ENCODE data around the gene ERN1.

The ERN1 gene

DNA sequence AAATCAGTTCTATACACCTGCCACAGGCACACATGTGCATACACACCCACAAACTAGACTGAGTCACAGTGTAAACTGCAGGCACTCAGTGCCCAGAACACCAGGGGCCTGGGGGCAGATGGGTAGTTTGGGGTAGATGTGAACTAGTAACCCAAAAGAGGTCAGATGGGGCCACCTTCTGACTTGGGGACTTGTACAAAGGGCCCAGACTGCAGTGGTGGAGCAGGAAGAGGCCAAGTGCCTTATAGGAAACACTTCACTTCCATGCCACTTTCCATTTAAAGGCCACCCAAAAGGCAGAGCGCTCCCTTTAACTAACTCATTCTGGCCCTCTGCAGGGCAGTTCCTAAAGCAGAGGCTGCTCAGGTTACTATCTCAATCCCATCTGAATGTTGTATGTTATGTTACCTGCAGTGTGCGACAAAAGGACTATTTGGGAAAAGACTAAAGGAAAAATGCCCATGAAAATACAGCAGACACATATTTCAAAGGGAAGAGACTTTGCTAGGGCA is 27.8 kb upstream of the ERN1 start:
- H3K4me3 ChIP-seq (ENCODE audit: low read length) = no peak overlapping the region
- no CpG with 5 or more reads among the region's 2 CpGs for WGBS (ENCODE audit: insufficient coverage, insufficient read length)
- no peaks in the 10 kb centered on the region for H3K9me3 ChIP-seq (ENCODE audit: control insufficient read depth, insufficient read depth, low read length)
- DNase-seq (ENCODE audit: low read depth, low spot score) = no peak
- no peaks in the 10 kb centered on the region; the same call in 1 of the 2 replicates for H3K36me3 ChIP-seq (ENCODE audit: control insufficient read depth, insufficient read depth, low read length)
- no peak overlapping the region for H3K27ac ChIP-seq (ENCODE audit: low read length)
- H3K4me1 ChIP-seq (ENCODE audit: control insufficient read depth, insufficient read depth, low read length) = no peaks in the 10 kb centered on the region
- no peaks in the 10 kb centered on the region for H3K27me3 ChIP-seq (ENCODE audit: control insufficient read depth, insufficient read depth, low read length)

DNA sequence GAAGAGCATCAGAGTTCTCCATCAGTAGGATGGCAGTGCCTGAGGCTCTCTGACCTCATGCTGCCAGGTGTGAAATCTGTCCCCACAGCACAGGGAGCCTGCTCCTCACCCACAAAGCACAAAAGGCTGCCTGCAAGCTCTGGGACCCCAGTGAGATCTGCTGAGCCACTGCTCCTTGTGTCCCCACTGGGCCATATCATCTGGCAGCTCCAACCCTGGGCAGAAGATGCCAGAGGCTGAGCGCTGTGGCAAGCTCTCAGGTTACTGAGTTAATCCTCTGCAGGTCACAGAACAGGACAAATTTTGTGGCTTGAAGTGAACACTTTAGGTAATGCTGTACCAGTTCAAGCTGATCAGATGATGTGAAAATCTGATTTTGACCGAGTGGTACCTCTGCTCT is 26.7 kb upstream of the ERN1 start:
- no peak overlapping the region for H3K27ac ChIP-seq (ENCODE audit: low read length)
- H3K27me3 ChIP-seq (ENCODE audit: control insufficient read depth, insufficient read depth, low read length) = no peaks in the 10 kb centered on the region
- H3K4me1 ChIP-seq (ENCODE audit: control insufficient read depth, insufficient read depth, low read length) = no peaks in the 10 kb centered on the region
- no peaks in the 10 kb centered on the region for H3K9me3 ChIP-seq (ENCODE audit: control insufficient read depth, insufficient read depth, low read length)
- no peaks in the 10 kb centered on the region; the same call in 1 of the 2 replicates for H3K36me3 ChIP-seq (ENCODE audit: control insufficient read depth, insufficient read depth, low read length)
- no peak for DNase-seq (ENCODE audit: low read depth, low spot score)
- H3K4me3 ChIP-seq (ENCODE audit: low read length) = no peak overlapping the region
- no CpG with 5 or more reads among the region's 2 CpGs for WGBS (ENCODE audit: insufficient coverage, insufficient read length)

DNA sequence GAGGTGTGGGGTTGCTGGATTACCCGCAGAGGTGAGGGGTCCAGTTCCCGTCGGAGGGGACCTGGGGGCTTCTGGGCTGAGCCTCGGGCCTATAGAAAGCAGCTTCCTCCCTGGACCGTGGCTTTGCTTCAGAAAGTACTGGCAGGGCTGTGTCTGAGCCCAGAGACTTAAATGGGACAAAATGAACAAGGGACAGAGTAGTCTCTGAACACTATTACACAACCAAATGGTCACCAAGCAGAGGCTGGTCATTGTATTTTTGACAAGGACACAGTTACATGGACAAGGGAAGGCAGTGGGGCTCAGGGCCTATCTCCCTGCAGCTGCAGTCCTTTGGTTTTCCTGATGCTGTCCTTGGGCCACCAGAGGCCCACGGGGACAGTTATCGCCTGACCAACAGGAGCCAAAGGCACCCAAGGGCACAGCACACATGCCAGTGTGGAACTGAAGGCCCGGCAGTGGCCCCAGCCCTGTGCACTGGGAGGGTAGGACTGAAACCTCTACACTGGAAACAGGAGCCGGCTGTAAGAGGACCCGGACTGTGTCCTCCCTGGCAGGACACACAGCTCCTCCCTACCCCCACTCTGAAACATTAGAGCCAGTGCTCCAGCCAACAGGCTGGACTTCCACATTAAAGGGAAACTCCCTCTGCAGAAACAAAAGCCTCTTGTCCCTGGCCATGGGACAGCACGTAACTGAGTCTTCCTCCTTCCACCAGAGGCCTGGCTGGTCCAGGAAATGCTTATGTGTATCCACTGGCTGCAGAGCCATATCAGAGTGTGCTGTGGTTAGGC is 26.0 kb upstream of the ERN1 start:
- no CpG with 5 or more reads among the region's 11 CpGs for WGBS (ENCODE audit: insufficient coverage, insufficient read length)
- no peak overlapping the region for H3K4me3 ChIP-seq (ENCODE audit: low read length)
- no peaks in the 10 kb centered on the region for H3K9me3 ChIP-seq (ENCODE audit: control insufficient read depth, insufficient read depth, low read length)
- no peak overlapping the region for H3K27ac ChIP-seq (ENCODE audit: low read length)
- no peaks in the 10 kb centered on the region for H3K27me3 ChIP-seq (ENCODE audit: control insufficient read depth, insufficient read depth, low read length)
- H3K4me1 ChIP-seq (ENCODE audit: control insufficient read depth, insufficient read depth, low read length) = no peaks in the 10 kb centered on the region
- H3K36me3 ChIP-seq (ENCODE audit: control insufficient read depth, insufficient read depth, low read length) = no peaks in the 10 kb centered on the region; the same call in 1 of the 2 replicates
- no peak for DNase-seq (ENCODE audit: low read depth, low spot score)

DNA sequence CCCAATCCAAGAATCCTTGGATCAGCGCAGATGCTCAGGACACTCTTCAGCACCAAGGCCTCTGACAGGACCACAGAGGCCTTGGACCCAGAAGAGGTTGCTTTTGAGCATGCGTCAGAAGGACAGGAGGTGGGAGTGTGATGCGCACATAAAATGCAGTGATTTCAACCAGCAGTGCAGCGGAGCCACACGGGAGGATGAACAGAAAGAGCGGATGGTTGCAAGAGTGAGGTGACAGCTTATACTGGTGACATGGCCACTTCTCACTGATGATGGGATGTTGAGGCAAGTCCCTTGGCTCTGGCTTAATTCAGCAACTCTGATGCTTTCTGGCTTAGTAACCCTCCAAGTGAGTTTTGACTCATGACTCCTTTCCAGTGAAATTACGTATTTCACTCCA is 25.2 kb upstream of the ERN1 start:
- Histone ChIP-seq H3K9me3 (ENCODE audit: control insufficient read depth, insufficient read depth, low read length) (no peaks in the 10 kb centered on the region), H3K4me3 (ENCODE audit: low read length) (no peak overlapping the region), H3K4me1 (ENCODE audit: control insufficient read depth, insufficient read depth, low read length) (no peaks in the 10 kb centered on the region), H3K27me3 (ENCODE audit: control insufficient read depth, insufficient read depth, low read length) (no peaks in the 10 kb centered on the region), H3K36me3 (ENCODE audit: control insufficient read depth, insufficient read depth, low read length) (no peaks in the 10 kb centered on the region; the same call in 1 of the 2 replicates), H3K27ac (ENCODE audit: low read length) (no peak overlapping the region)
- no CpG with 5 or more reads among the region's 7 CpGs for WGBS (ENCODE audit: insufficient coverage, insufficient read length)
- no peak for DNase-seq (ENCODE audit: low read depth, low spot score)

DNA sequence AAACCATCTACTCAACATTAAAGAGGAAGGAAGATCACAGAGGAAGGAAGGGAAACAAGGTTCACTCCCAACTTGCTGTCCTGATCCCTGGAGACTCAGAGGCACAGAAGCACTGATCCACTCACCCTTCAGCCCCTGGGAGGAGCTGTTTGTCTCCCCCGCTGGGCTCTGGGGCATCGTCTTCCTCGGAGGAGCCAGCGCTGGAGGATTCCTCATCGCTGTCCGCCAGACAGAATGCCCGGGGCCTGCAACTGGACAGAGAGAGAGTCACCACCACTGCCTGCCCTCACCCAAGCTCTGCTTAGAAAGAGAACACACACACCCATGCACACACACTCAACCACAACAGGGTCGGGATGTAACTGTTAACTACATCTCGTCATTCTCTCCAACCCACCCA is 24.8 kb upstream of the ERN1 start:
- Histone ChIP-seq H3K4me3 (ENCODE audit: low read length) (no peak overlapping the region), H3K27me3 (ENCODE audit: control insufficient read depth, insufficient read depth, low read length) (no peaks in the 10 kb centered on the region), H3K27ac (ENCODE audit: low read length) (no peak overlapping the region), H3K4me1 (ENCODE audit: control insufficient read depth, insufficient read depth, low read length) (no peaks in the 10 kb centered on the region), H3K9me3 (ENCODE audit: control insufficient read depth, insufficient read depth, low read length) (no peaks in the 10 kb centered on the region), H3K36me3 (ENCODE audit: control insufficient read depth, insufficient read depth, low read length) (no peaks in the 10 kb centered on the region; the same call in 1 of the 2 replicates)
- no peak for DNase-seq (ENCODE audit: low read depth, low spot score)
- WGBS (ENCODE audit: insufficient coverage, insufficient read length) = no CpG with 5 or more reads among the region's 9 CpGs

DNA sequence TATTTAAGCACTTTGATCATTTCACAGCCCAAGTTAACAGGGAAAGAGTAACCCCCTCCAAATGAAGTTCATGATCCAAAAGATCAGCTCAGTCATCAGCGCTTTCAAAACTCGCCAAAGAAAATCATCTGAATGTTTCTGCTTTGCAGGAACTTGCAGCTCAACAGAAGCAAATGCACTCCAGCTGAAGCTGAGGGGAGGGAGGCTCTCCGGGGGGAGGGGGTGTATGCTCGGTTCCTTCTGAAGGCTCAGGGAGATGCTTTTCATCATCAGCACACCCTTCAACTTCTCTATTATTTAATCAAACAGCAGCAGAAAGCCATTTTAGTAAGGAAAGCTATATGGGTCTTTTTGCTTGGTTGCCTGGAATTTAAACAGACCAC is 24.4 kb upstream of the ERN1 start:
- WGBS (ENCODE audit: insufficient coverage, insufficient read length) = no CpG with 5 or more reads among the region's 4 CpGs
- Histone ChIP-seq H3K4me1 (ENCODE audit: control insufficient read depth, insufficient read depth, low read length) (no peaks in the 10 kb centered on the region), H3K36me3 (ENCODE audit: control insufficient read depth, insufficient read depth, low read length) (no peaks in the 10 kb centered on the region; the same call in 1 of the 2 replicates), H3K4me3 (ENCODE audit: low read length) (no peak overlapping the region), H3K9me3 (ENCODE audit: control insufficient read depth, insufficient read depth, low read length) (no peaks in the 10 kb centered on the region), H3K27me3 (ENCODE audit: control insufficient read depth, insufficient read depth, low read length) (no peaks in the 10 kb centered on the region), H3K27ac (ENCODE audit: low read length) (no peak overlapping the region)
- no peak for DNase-seq (ENCODE audit: low read depth, low spot score)

DNA sequence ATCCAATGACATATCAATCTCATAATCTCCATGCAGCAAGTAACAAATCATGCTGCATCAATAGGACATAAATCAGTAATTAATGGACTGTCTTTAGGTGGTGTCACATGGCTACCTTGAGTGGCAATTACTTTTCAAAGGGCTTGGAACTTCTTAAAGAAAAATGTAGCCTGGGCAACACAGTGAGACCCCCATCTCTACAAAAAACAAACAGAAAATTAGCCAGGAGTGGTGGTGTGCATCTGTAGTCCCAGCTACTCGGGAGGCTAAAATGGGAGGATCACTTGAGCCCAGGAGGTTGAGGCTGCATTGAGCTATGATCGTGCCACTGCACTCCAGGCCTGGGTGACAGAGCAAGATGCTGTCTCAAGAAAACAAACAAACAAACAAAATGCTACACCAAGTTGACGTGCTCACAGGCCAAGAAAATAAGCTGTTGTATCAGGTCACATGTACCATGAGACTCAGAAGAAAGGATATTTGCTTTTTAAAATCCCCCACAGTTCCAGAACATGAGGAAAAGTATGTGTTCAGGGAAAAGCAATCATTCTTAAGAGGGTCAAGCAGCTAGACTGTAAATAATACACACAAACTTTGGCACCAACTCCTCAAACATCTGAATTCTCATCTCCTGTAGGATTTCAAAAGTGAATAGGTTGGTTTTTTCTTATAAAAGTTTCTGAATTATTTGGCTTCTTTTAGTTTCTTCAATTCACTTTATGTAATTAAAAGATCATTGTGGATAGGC is 23.8 kb upstream of the ERN1 start:
- no peak for DNase-seq (ENCODE audit: low read depth, low spot score)
- H3K4me3 ChIP-seq (ENCODE audit: low read length) = no peak overlapping the region
- no peaks in the 10 kb centered on the region; the same call in 1 of the 2 replicates for H3K36me3 ChIP-seq (ENCODE audit: control insufficient read depth, insufficient read depth, low read length)
- no peak overlapping the region for H3K27ac ChIP-seq (ENCODE audit: low read length)
- H3K9me3 ChIP-seq (ENCODE audit: control insufficient read depth, insufficient read depth, low read length) = no peaks in the 10 kb centered on the region
- no CpG with 5 or more reads among the region's 3 CpGs for WGBS (ENCODE audit: insufficient coverage, insufficient read length)
- H3K27me3 ChIP-seq (ENCODE audit: control insufficient read depth, insufficient read depth, low read length) = no peaks in the 10 kb centered on the region
- no peaks in the 10 kb centered on the region for H3K4me1 ChIP-seq (ENCODE audit: control insufficient read depth, insufficient read depth, low read length)

DNA sequence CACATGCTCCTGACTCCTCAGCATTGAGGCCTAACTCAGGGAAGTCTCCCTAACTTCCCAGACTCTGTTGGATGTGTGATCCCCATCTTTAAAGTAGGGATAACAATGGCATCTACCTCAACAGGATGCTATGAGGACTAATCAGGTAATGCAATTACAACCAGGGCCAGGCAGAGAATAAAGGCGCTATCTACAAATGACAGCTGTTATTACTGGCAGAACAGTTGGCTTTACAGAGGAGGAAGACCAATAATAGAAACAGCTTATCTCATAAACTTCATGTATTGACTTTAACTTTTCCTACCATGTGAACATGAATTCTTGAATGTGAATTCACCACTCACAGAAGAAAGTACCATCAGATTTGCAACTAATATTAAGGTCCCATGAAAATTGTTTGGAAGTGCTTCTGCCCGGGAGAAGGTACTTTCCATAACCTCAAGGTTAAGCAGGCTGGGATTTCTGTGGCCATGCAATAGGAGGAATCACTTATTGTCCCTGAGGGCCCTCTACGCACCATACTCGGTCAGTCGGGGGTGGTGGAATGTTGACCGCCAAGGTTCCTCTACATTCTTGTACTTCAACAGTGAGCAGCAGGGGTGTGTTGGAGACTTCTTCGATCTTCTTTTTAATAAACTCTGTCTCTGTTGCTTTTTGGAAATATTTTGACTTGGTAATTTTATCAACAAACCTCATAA is 22.6 kb upstream of the ERN1 start:
- no peaks in the 10 kb centered on the region; the same call in 1 of the 2 replicates for H3K36me3 ChIP-seq (ENCODE audit: control insufficient read depth, insufficient read depth, low read length)
- DNase-seq (ENCODE audit: low read depth, low spot score) = no peak
- H3K4me1 ChIP-seq (ENCODE audit: control insufficient read depth, insufficient read depth, low read length) = no peaks in the 10 kb centered on the region
- no peak overlapping the region for H3K4me3 ChIP-seq (ENCODE audit: low read length)
- no peaks in the 10 kb centered on the region for H3K27me3 ChIP-seq (ENCODE audit: control insufficient read depth, insufficient read depth, low read length)
- WGBS (ENCODE audit: insufficient coverage, insufficient read length) = no CpG with 5 or more reads among the region's 7 CpGs
- no peak overlapping the region for H3K27ac ChIP-seq (ENCODE audit: low read length)
- H3K9me3 ChIP-seq (ENCODE audit: control insufficient read depth, insufficient read depth, low read length) = no peaks in the 10 kb centered on the region

DNA sequence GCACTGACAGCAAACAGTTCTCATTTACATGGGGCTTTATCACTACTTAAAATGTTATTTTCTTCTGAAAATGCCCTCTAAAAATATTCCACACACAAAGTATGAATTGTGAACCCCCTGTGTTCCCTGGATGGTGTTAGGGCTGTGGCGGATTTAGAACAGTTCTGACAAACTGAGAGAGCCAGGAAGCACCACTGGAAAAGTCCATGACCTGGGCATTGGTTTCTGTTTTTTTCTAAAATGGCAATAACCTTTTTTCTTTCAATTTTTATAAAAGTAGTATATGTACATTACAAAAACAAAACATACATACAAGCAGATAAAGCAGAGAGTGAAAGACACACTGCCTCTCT is 21.0 kb upstream of the ERN1 start:
- H3K36me3 ChIP-seq (ENCODE audit: control insufficient read depth, insufficient read depth, low read length) = peaks cover 7% of the 10 kb centered on the region; the same call in 1 of the 2 replicates
- H3K9me3 ChIP-seq (ENCODE audit: control insufficient read depth, insufficient read depth, low read length) = no peaks in the 10 kb centered on the region
- no peak for DNase-seq (ENCODE audit: low read depth, low spot score)
- H3K27ac ChIP-seq (ENCODE audit: low read length) = no peak overlapping the region
- no peaks in the 10 kb centered on the region for H3K4me1 ChIP-seq (ENCODE audit: control insufficient read depth, insufficient read depth, low read length)
- no peak overlapping the region for H3K4me3 ChIP-seq (ENCODE audit: low read length)
- WGBS (ENCODE audit: insufficient coverage, insufficient read length) = no CpG with 5 or more reads among the region's 1 CpG
- no peaks in the 10 kb centered on the region for H3K27me3 ChIP-seq (ENCODE audit: control insufficient read depth, insufficient read depth, low read length)

DNA sequence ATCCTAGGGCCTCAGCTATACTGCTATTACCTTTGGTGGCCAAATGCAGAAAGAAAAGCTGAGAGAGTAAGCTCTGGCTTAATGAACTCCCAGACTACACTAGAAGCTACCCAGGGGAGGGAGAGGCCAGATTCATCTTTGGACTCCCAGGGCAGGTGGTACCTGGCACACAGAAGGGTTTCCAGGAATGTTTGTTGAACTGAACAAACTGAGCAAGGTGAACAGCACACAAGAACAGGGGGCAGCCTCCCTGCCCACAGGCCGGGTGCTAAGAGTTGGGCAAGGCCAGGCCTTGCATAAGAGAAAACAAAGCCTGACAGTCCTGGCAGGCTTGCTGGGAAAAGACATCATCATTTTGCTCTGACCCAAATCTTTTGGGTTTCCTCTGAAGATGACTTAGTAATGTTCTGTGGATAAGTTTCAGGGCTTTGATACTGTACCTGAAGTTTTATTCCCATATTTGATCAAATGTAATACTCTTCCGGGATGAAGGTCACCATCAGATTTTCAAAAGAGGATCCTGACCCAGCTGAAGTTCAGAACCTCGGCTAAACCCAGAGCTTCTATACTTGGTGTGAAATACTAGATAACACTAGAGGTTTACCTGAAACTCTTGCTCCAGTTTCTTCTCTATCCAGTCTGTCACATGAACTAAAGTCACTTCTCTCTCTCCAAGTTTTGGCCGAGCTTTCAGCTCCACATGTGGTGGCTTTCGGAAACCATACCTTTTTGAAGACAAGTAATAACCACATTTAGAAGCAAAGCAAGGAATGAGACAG is 20.5 kb upstream of the ERN1 start:
- no CpG with 5 or more reads among the region's 5 CpGs for WGBS (ENCODE audit: insufficient coverage, insufficient read length)
- Histone ChIP-seq H3K36me3 (ENCODE audit: control insufficient read depth, insufficient read depth, low read length) (peaks cover 7% of the 10 kb centered on the region; the same call in 1 of the 2 replicates), H3K9me3 (ENCODE audit: control insufficient read depth, insufficient read depth, low read length) (no peaks in the 10 kb centered on the region), H3K4me1 (ENCODE audit: control insufficient read depth, insufficient read depth, low read length) (no peaks in the 10 kb centered on the region), H3K27me3 (ENCODE audit: control insufficient read depth, insufficient read depth, low read length) (no peaks in the 10 kb centered on the region), H3K4me3 (ENCODE audit: low read length) (no peak overlapping the region), H3K27ac (ENCODE audit: low read length) (no peak overlapping the region)
- DNase-seq (ENCODE audit: low read depth, low spot score) = no peak
